ENCODE results near the gene SYNGR3.

GRCh38 chr16:1974157-1975070, 15.4 kb upstream of the SYNGR3 start:
- TF ChIP-seq CTCF (optimal IDR thresholded peaks at IDR 0.05 in 1 of 3, IDR thresholded peaks at IDR 0.05 in 1 of 3, conservative IDR thresholded peaks at IDR 0.05 in 1 of 3; ENCODE audit: extremely low read depth in 1 of 3, insufficient read depth in 2 of 3, low read length in 3 of 3) (no peak), EZH2 (IDR thresholded peaks at IDR 0.05; ENCODE audit: low read length) (no peak)
